Activated T-helper 9 cell treated with anti-CD3 and anti-CD28 coated beads, Interleukin-2, amount 50 U/mL, for 16 hours (primary cell): Measurements from ENCODE around the gene RAF1.
"Not testable (repeated sequence)": the region's sequence is repeated elsewhere in the genome, so short reads cannot be mapped to it uniquely, and the experiment has no call there.

Experiments used
- DNase-seq: peaks from one replicate; pipeline ENCODE4 v3.0.0-alpha.2; 2020; ENCODE audit warnings: low read depth

Gene RAF1

GRCh38 chr3:12638105-12638504 is 25.8 kb downstream of the RAF1 start:
- no peak for DNase-seq

- no peak for DNase-seq
Measured at GRCh38 chr3:12633108-12633507, 30.8 kb downstream of the RAF1 start.

GRCh38 chr3:12632523-12632922 is 31.4 kb downstream of the RAF1 start:
- DNase-seq, result no peak

GRCh38 chr3:12630843-12631242 is 33.1 kb downstream of the RAF1 start:
- not testable (repeated sequence) for DNase-seq

GRCh38 chr3:12630292-12630691 is 33.6 kb downstream of the RAF1 start:
- no peak for DNase-seq

- DNase-seq, result no peak
Measured at GRCh38 chr3:12629560-12629959, 34.4 kb downstream of the RAF1 start.

- DNase-seq, result no peak
Measured at GRCh38 chr3:12628813-12629212, 35.1 kb downstream of the RAF1 start.

- DNase-seq, result no peak
Measured at GRCh38 chr3:12627370-12627769, 36.5 kb downstream of the RAF1 start.

GRCh38 chr3:12624964-12625363 is 39.0 kb downstream of the RAF1 start:
- DNase-seq, result not testable (repeated sequence)

GRCh38 chr3:12624056-12624455 is 39.9 kb downstream of the RAF1 start:
- no peak for DNase-seq

- DNase-seq, result no peak
Measured at GRCh38 chr3:12622335-12622734, 41.6 kb downstream of the RAF1 start.

- DNase-seq, result no peak
Measured at GRCh38 chr3:12620729-12621128, 43.2 kb downstream of the RAF1 start.

GRCh38 chr3:12620305-12620704 is 43.6 kb downstream of the RAF1 start:
- DNase-seq, result no peak

- no peak for DNase-seq
Measured at GRCh38 chr3:12618426-12618825, 45.5 kb downstream of the RAF1 start.

GRCh38 chr3:12615266-12615665 is 48.7 kb downstream of the RAF1 start:
- DNase-seq, result no peak

GRCh38 chr3:12613250-12613649 is 50.7 kb downstream of the RAF1 start:
- DNase-seq, result no peak

GRCh38 chr3:12612514-12613226 is 51.2 kb downstream of the RAF1 start:
- DNase-seq, result no peak

- no peak for DNase-seq
Measured at GRCh38 chr3:12611117-12611516, 52.8 kb downstream of the RAF1 start.

GRCh38 chr3:12608376-12608775 is 55.5 kb downstream of the RAF1 start:
- DNase-seq, result no peak

- DNase-seq, result no peak
Measured at GRCh38 chr3:12603969-12604368, 59.9 kb downstream of the RAF1 start.

- DNase-seq, result no peak
Measured at GRCh38 chr3:12601072-12601471, 62.8 kb downstream of the RAF1 start.

GRCh38 chr3:12598890-12599289 is 65.0 kb downstream of the RAF1 start:
- DNase-seq, result no peak

- no peak for DNase-seq
Measured at GRCh38 chr3:12593473-12593872, 70.4 kb downstream of the RAF1 start.

- DNase-seq, result no peak
Measured at GRCh38 chr3:12591997-12592715, 71.8 kb downstream of the RAF1 start.
